Smooth muscle cell of the brain vasculature (primary cell): Measurements from ENCODE around the gene TMEM272.

Source experiments
- DNase-seq: peaks from one replicate; pipeline ENCODE4 v3.0.0-alpha.2; 2012; ENCODE audit warnings: low read depth, low spot score

TMEM272 gene

GRCh38 chr13:51805313-51805712 is 39.7 kb downstream of the TMEM272 start:
- no peak for DNase-seq

- no peak for DNase-seq
Observed at GRCh38 chr13:51804295-51805172, 40.4 kb downstream of the TMEM272 start.

GRCh38 chr13:51803422-51804294 is 41.3 kb downstream of the TMEM272 start, which contains the start of gene DHRS12:
Gene DHRS12, minus strand, starts transcription at chr13:51804163. Its CDS starts 4,504 bp downstream, at chr13:51799659.
- DNase-seq: peak; percentile 56

GRCh38 chr13:51802631-51803418 is 42.2 kb downstream of the TMEM272 start:
- DNase-seq: no peak

- no peak for DNase-seq
Observed at GRCh38 chr13:51801631-51802099, 43.3 kb downstream of the TMEM272 start.

GRCh38 chr13:51800486-51800885 is 44.5 kb downstream of the TMEM272 start:
- DNase-seq: no peak

- DNase-seq: no peak
Observed at GRCh38 chr13:51799261-51799660, 45.7 kb downstream of the TMEM272 start.

GRCh38 chr13:51797664-51798488 is 47.1 kb downstream of the TMEM272 start:
- DNase-seq: no peak

- no peak for DNase-seq
Observed at GRCh38 chr13:51796546-51796945, 48.4 kb downstream of the TMEM272 start.

GRCh38 chr13:51795419-51795818 is 49.6 kb downstream of the TMEM272 start:
- no peak for DNase-seq

GRCh38 chr13:51794964-51795363 is 50.0 kb downstream of the TMEM272 start:
- DNase-seq: no peak

- DNase-seq: no peak
Observed at GRCh38 chr13:51793570-51794271, 51.3 kb downstream of the TMEM272 start.

- DNase-seq: no peak
Observed at GRCh38 chr13:51786425-51787265, 58.3 kb downstream of the TMEM272 start.

GRCh38 chr13:51785712-51786424 is 59.1 kb downstream of the TMEM272 start:
- no peak for DNase-seq

GRCh38 chr13:51784097-51784496 is 60.9 kb downstream of the TMEM272 start:
- DNase-seq: no peak

- no peak for DNase-seq
Observed at GRCh38 chr13:51783428-51784094, 61.4 kb downstream of the TMEM272 start.

- DNase-seq: no peak
Observed at GRCh38 chr13:51782026-51782710, 62.8 kb downstream of the TMEM272 start.
